ENCODE data around the gene CSF3.

- no peak for TF ChIP-seq ZFX (IDR thresholded peaks at IDR 0.05)
- TF ChIP-seq CTCF (IDR thresholded peaks at IDR 0.05 in 2 of 3, conservative IDR thresholded peaks at IDR 0.05 in 1 of 3; ENCODE audit: borderline replicate concordance in 1 of 3, insufficient read depth in 1 of 3, low read depth in 2 of 3, low read length in 2 of 3) = no peak
- no peak for TF ChIP-seq POLR2AphosphoS5 (IDR thresholded peaks at IDR 0.05; ENCODE audit: low read depth, low read length)
- no peak for TF ChIP-seq EZH2phosphoT487 (IDR thresholded peaks at IDR 0.05; ENCODE audit: borderline replicate concordance)
- no peak for TF ChIP-seq POLR2A (IDR thresholded peaks at IDR 0.05; ENCODE audit: borderline replicate concordance, extremely low read depth, insufficient read depth, insufficient read length)
- TF ChIP-seq EZH2 (IDR thresholded peaks at IDR 0.05) = no peak
- no peak for TF ChIP-seq TCF7L2 (IDR thresholded peaks at IDR 0.05; ENCODE audit: borderline replicate concordance, extremely low read depth, insufficient read depth, insufficient read length)
- TF ChIP-seq SRF (IDR thresholded peaks at IDR 0.05; ENCODE audit: low read depth) = no peak
Measured at GRCh38 chr17:40025559-40025958, 10.3 kb downstream of the CSF3 start.

All from HCT116 (cell line).